Measurements from ENCODE around the gene MYMK. TPM values are rescaled to one million over a fixed set of nuclear protein-coding genes. Genes with fewer than 3 reads are reported as not detected.

MYMK gene
- total RNA-seq, 2 donors from 2014 or later: not detected

GRCh38 chr9:133512253-133513213 lies 12.2 kb downstream of the MYMK start:
- H3K4me3 Mint-ChIP-seq: no peak overlapping the region
- H3K27ac Mint-ChIP-seq: no peak overlapping the region
- ATAC-seq (replicated peaks): no peak
- peaks cover 5% of the 10 kb centered on the region for H3K4me1 Mint-ChIP-seq
- no peaks in the 10 kb centered on the region for H3K27me3 Mint-ChIP-seq
- H3K9me3 Mint-ChIP-seq: no peaks in the 10 kb centered on the region
- no peaks in the 10 kb centered on the region for H3K36me3 Mint-ChIP-seq (ENCODE audit: low read depth)

DNA sequence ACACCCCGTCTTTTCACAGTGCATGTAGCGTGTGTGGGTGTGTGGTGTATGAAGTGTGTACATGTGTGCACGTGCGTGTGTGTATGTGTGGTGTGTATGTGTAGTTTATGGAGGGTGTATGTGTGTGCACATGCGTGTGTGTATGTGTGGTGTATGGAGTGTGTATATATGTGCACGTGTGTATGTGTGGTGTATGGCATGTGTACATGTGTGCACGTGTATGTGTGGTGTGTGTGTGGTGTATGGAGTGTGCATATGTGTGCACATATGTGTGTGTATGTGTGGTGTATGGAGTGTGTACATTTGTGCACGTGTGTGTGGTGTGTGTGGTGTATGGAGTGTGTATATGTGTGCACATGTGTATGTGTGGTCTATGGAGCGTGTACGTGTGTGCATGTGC lies 13.2 kb downstream of the MYMK start:
- Mint-ChIP-seq H3K9me3 (no peaks in the 10 kb centered on the region), H3K36me3 (ENCODE audit: low read depth) (no peaks in the 10 kb centered on the region), H3K27me3 (no peaks in the 10 kb centered on the region), H3K27ac (no peak overlapping the region), H3K4me1 (peaks cover 5% of the 10 kb centered on the region), H3K4me3 (no peak overlapping the region)
- no peak for ATAC-seq (replicated peaks)

GRCh38 chr9:133510926-133511505 lies 13.7 kb downstream of the MYMK start:
- Mint-ChIP-seq H3K4me3 (no peak overlapping the region), H3K27me3 (no peaks in the 10 kb centered on the region), H3K4me1 (peaks cover 5% of the 10 kb centered on the region), H3K36me3 (ENCODE audit: low read depth) (no peaks in the 10 kb centered on the region), H3K9me3 (no peaks in the 10 kb centered on the region), H3K27ac (no peak overlapping the region)
- ATAC-seq (replicated peaks): no peak

DNA sequence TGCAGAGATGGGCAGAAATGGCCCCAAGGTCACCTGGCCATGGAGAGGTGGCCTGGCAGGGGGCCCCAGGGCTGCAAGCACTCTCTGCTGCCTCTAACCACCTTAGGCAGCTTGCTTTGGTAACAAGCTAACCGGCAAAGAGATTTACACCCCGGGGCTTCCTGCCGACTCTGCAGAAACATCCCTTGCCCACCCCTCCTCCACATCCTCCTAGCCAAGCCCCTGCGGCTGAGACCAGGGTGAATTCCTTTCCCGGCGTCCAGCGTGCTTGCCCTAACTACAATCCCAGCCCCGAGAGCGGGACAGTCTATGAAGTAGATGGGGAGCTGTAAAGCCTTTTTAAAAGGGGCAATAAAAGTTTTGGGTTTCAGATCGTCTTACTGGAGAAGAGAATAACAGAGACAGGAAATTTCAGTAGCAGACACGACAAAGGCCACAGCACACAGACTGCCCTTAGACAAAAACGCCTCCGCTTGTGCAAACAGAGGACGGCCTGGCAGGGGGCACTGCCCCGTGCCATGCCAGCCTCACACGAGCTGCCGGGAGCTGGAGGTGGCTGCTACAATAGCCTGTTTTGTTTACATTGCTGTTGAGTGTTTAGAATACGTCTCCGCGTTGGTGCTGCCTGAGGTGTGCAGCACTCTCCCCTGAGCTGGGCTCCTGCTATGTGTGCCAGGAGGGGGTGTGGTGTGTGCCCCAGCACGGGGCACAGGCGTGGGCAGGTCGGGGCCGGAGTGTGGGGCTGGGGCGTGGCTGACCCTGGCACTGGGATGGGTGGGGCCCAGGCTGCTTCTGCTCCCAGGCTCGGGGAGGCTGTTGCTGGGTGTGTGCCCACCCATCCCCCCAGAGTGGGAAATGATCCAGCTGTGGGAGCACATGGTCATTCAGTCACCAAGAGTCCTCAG lies 15.3 kb downstream of the MYMK start:
- no peaks in the 10 kb centered on the region for H3K36me3 Mint-ChIP-seq (ENCODE audit: low read depth)
- H3K27me3 Mint-ChIP-seq: no peaks in the 10 kb centered on the region
- peak overlapping the region; percentile 72 for H3K27ac Mint-ChIP-seq
- H3K4me1 Mint-ChIP-seq: peaks cover 5% of the 10 kb centered on the region
- peak overlapping the region; percentile 25 for H3K4me3 Mint-ChIP-seq
- ATAC-seq (replicated peaks): peak; percentile 14
- no peaks in the 10 kb centered on the region for H3K9me3 Mint-ChIP-seq

DNA sequence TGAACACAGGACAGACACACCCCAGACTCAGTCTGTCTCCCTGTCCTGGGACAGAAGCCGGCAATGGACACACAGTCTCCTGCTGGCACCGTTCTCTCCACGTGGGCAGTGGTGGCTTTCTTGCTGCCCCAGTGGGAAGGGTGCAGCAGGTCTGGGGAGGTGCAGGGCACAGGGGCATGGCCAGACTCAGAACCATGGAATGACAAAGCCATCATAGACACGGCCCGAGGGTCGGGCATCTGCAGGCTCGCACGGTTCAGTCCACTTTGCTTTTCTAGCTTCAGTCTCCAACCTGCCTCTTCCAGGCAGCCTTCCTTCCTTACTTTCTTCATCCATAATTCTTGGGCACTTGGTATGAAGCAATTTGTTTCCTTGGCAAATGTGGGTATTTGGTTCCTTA lies 16.7 kb downstream of the MYMK start:
- no peaks in the 10 kb centered on the region for H3K9me3 Mint-ChIP-seq
- peaks cover 7% of the 10 kb centered on the region for H3K27me3 Mint-ChIP-seq
- no peak overlapping the region for H3K4me3 Mint-ChIP-seq
- peaks cover 5% of the 10 kb centered on the region for H3K4me1 Mint-ChIP-seq
- no peaks in the 10 kb centered on the region for H3K36me3 Mint-ChIP-seq (ENCODE audit: low read depth)
- no peak overlapping the region for H3K27ac Mint-ChIP-seq
- no peak for ATAC-seq (replicated peaks)

- Mint-ChIP-seq H3K36me3 (ENCODE audit: low read depth) (no peaks in the 10 kb centered on the region), H3K27me3 (peaks cover 9% of the 10 kb centered on the region), H3K4me3 (no peak overlapping the region), H3K27ac (no peak overlapping the region), H3K4me1 (peaks cover 5% of the 10 kb centered on the region), H3K9me3 (peaks cover 2% of the 10 kb centered on the region)
- ATAC-seq (replicated peaks): no peak
Measured at GRCh38 chr9:133507246-133507965, 17.4 kb downstream of the MYMK start.

- Mint-ChIP-seq H3K4me1 (peaks cover 5% of the 10 kb centered on the region), H3K4me3 (no peak overlapping the region), H3K9me3 (peaks cover 8% of the 10 kb centered on the region), H3K36me3 (ENCODE audit: low read depth) (no peaks in the 10 kb centered on the region), H3K27me3 (peaks cover 11% of the 10 kb centered on the region), H3K27ac (no peak overlapping the region)
- no peak for ATAC-seq (replicated peaks)
Measured at GRCh38 chr9:133506653-133507038, 18.1 kb downstream of the MYMK start.

- Mint-ChIP-seq H3K4me1 (peaks cover 5% of the 10 kb centered on the region), H3K27ac (no peak overlapping the region)
Measured at GRCh38 chr9:133505901-133506652, 18.7 kb downstream of the MYMK start.

GRCh38 chr9:133505186-133505830 lies 19.5 kb downstream of the MYMK start:
- H3K9me3 Mint-ChIP-seq: peaks cover 12% of the 10 kb centered on the region
- H3K36me3 Mint-ChIP-seq (ENCODE audit: low read depth): no peaks in the 10 kb centered on the region
- no peak for ATAC-seq (replicated peaks)
- H3K27ac Mint-ChIP-seq: no peak overlapping the region
- H3K4me3 Mint-ChIP-seq: no peak overlapping the region
- peaks cover 5% of the 10 kb centered on the region for H3K4me1 Mint-ChIP-seq
- peaks cover 16% of the 10 kb centered on the region for H3K27me3 Mint-ChIP-seq

More at GRCh38 chr9:133505901-133506652, 18.7 kb downstream of the MYMK start:
- H3K9me3 Mint-ChIP-seq: peaks cover 11% of the 10 kb centered on the region
- ATAC-seq (replicated peaks): no peak
- H3K4me3 Mint-ChIP-seq: no peak overlapping the region
- no peaks in the 10 kb centered on the region for H3K36me3 Mint-ChIP-seq (ENCODE audit: low read depth)
- peaks cover 13% of the 10 kb centered on the region for H3K27me3 Mint-ChIP-seq

- H3K4me1 Mint-ChIP-seq: no peaks in the 10 kb centered on the region
- H3K27ac Mint-ChIP-seq: no peak overlapping the region
- H3K4me3 Mint-ChIP-seq: no peak overlapping the region
- H3K36me3 Mint-ChIP-seq (ENCODE audit: low read depth): no peaks in the 10 kb centered on the region
- ATAC-seq (replicated peaks): no peak
- H3K27me3 Mint-ChIP-seq: peaks cover 23% of the 10 kb centered on the region
- peaks cover 12% of the 10 kb centered on the region for H3K9me3 Mint-ChIP-seq
Measured at GRCh38 chr9:133502112-133502511, 22.6 kb downstream of the MYMK start.

DNA sequence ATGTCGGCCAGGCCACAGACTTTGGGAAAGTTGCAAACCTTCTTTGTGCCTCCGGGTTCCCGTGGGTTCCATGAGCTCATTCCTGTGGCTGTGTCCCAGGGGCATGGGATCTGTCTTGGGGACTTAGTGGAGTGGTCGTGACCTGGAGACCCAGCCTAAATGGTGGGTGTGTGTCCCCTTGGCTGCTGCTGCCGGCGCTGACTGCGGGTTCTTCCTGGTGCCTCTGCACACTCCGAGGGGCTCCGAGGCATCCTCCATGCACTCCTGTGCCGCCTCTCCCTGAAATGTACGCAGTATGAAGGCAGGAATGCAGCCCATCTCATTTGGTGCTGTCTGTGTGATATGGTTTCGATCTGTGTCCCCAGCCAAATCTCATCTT lies 24.9 kb downstream of the MYMK start:
- Mint-ChIP-seq H3K4me1 (no peaks in the 10 kb centered on the region), H3K9me3 (peaks cover 12% of the 10 kb centered on the region), H3K36me3 (ENCODE audit: low read depth) (no peaks in the 10 kb centered on the region), H3K4me3 (no peak overlapping the region), H3K27me3 (peaks cover 23% of the 10 kb centered on the region), H3K27ac (no peak overlapping the region)
- no peak for ATAC-seq (replicated peaks)

DNA sequence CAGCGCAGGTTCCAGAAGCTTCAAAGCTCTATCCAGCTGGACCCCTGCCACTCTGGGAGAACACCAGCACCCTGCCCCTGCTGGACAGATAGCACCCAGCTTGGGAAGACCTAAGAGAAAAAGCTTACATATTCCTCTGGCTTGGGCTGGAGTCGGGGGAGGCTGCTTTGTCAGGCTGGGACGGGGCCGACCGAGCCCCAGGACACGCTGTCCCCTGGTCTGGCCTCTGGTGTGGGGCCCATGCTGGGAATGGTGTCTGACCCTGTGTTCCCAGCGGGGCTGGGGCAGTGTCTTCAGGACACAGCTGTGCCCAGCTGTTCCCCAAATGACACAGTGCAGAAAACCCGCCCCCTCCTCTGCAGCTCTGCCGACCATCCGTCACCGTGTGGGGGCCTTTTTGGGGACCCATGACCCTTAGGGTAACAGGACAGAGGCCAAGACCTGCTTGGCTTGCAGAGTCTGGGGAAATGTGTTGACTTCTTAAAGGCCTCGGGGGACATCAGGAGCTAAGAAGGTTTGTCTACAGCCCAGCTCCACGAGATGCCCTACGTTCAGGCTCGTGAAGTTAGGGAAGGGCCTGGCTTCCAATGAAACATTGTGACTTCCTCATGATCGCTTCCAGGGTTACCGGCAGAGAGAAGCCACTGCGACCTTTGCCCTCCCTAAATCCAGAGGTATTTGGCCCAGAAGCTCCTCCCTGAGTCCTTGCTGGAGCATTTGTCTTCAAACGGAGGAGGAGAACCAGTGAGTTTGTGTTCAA lies 25.4 kb downstream of the MYMK start:
- no peak for ATAC-seq (replicated peaks)
- Mint-ChIP-seq H3K4me1 (no peaks in the 10 kb centered on the region), H3K27me3 (peaks cover 23% of the 10 kb centered on the region), H3K27ac (no peak overlapping the region), H3K4me3 (no peak overlapping the region), H3K9me3 (peaks cover 12% of the 10 kb centered on the region), H3K36me3 (ENCODE audit: low read depth) (no peaks in the 10 kb centered on the region)
